HEK293 (cell line): Measurements from ENCODE around the gene PITPNC1.

ENCODE experiments used
- ATF2 ChIP-seq: fragments of 450-650 bp; formaldehyde crosslinking; IDR thresholded peaks from 2 replicates; pipeline ENCODE4 v1.5.1; 2016; ENCODE audit warnings: missing biosample characterization, missing genetic modification characterization, low read depth
- BCL11A ChIP-seq: fragments of 450-650 bp; formaldehyde crosslinking; IDR thresholded peaks from 2 replicates; pipeline ENCODE4 v1.5.1; 2016; ENCODE audit warnings: low read depth, missing biosample characterization, missing genetic modification characterization
- CTCF ChIP-seq: fragments of 450-650 bp; formaldehyde crosslinking; IDR thresholded peaks from 2 replicates; pipeline ENCODE4 v1.5.1; 2016; ENCODE audit warnings: missing biosample characterization, missing genetic modification characterization
- INSM2 ChIP-seq: fragments of 450-650 bp; formaldehyde crosslinking; IDR thresholded peaks from 2 replicates; pipeline ENCODE4 v1.5.1; 2016; ENCODE audit warnings: missing biosample characterization, missing genetic modification characterization
- PRDM1 ChIP-seq: fragments of 450-650 bp; formaldehyde crosslinking; IDR thresholded peaks from 2 replicates; pipeline ENCODE4; 2016; ENCODE audit warnings: missing biosample characterization, missing genetic modification characterization
- SP7 ChIP-seq: fragments of 450-650 bp; formaldehyde crosslinking; IDR thresholded peaks from 2 replicates; pipeline ENCODE4 v1.5.1; 2016; ENCODE audit warnings: missing biosample characterization, missing genetic modification characterization
- ZBTB11 ChIP-seq: fragments of 450-650 bp; formaldehyde crosslinking; conservative IDR thresholded peaks from 2 replicates; pipeline ENCODE4 v1.5.1; 2016; ENCODE audit warnings: low read depth, missing biosample characterization, missing genetic modification characterization
- ZBTB49 ChIP-seq: fragments of 450-650 bp; formaldehyde crosslinking; IDR thresholded peaks from 2 replicates; pipeline ENCODE4 v1.5.1; 2016; ENCODE audit warnings: missing biosample characterization, missing genetic modification characterization, low read depth
- ZFP37 ChIP-seq: fragments of 450-650 bp; formaldehyde crosslinking; IDR thresholded peaks from 2 replicates; pipeline ENCODE4 v1.5.1; 2016; ENCODE audit warnings: missing biosample characterization, missing genetic modification characterization
- ZNF16 ChIP-seq: fragments of 450-650 bp; formaldehyde crosslinking; IDR thresholded peaks from 2 replicates; pipeline ENCODE4 v1.5.1; 2016; ENCODE audit warnings: low read depth, missing biosample characterization, missing genetic modification characterization
- ZNF174 ChIP-seq: fragments of 450-650 bp; formaldehyde crosslinking; IDR thresholded peaks from 2 replicates; pipeline ENCODE4 v1.5.0; 2017; ENCODE audit warnings: missing biosample characterization, mild to moderate bottlenecking, missing genetic modification characterization
- ZNF211 ChIP-seq: fragments of 450-650 bp; formaldehyde crosslinking; IDR thresholded peaks from 2 replicates; pipeline ENCODE4 v1.5.1; 2016; ENCODE audit warnings: low read depth, missing biosample characterization, missing genetic modification characterization
- ZNF214 ChIP-seq: fragments of 450-650 bp; formaldehyde crosslinking; IDR thresholded peaks from 2 replicates; pipeline ENCODE4 v1.5.1; 2017; ENCODE audit warnings: missing biosample characterization, mild to moderate bottlenecking, missing genetic modification characterization, borderline replicate concordance
- ZNF248 ChIP-seq: fragments of 450-650 bp; formaldehyde crosslinking; IDR thresholded peaks from 2 replicates; pipeline ENCODE4 v1.5.1; 2017; ENCODE audit warnings: missing biosample characterization, missing genetic modification characterization
- ZNF280C ChIP-seq: fragments of 450-650 bp; formaldehyde crosslinking; IDR thresholded peaks from 2 replicates; pipeline ENCODE4 v1.5.1; 2016; ENCODE audit warnings: missing biosample characterization, missing genetic modification characterization
- ZNF292 ChIP-seq: fragments of 450-650 bp; formaldehyde crosslinking; IDR thresholded peaks from 2 replicates; pipeline ENCODE4 v1.5.1; 2016; ENCODE audit warnings: low read depth, missing biosample characterization, missing genetic modification characterization, borderline replicate concordance
- ZNF449 ChIP-seq: fragments of 450-650 bp; formaldehyde crosslinking; IDR thresholded peaks from 2 replicates; pipeline ENCODE4 v1.5.1; 2017; ENCODE audit warnings: missing biosample characterization, mild to moderate bottlenecking, missing genetic modification characterization, moderate library complexity
- ZNF473 ChIP-seq: fragments of 450-650 bp; formaldehyde crosslinking; IDR thresholded peaks from 2 replicates; pipeline ENCODE4 v1.5.1; 2017; ENCODE audit warnings: missing biosample characterization, missing genetic modification characterization
- ZNF510 ChIP-seq: fragments of 450-650 bp; formaldehyde crosslinking; IDR thresholded peaks from 2 replicates; pipeline ENCODE4 v1.5.1; 2018; ENCODE audit warnings: mild to moderate bottlenecking, missing genetic modification characterization, missing biosample characterization; ENCODE audit not compliant: insufficient replicate concordance
- ZNF529 ChIP-seq: fragments of 450-650 bp; formaldehyde crosslinking; IDR thresholded peaks from 2 replicates; pipeline ENCODE4 v1.5.1; 2017; ENCODE audit warnings: missing genetic modification characterization, missing biosample characterization; ENCODE audit not compliant: insufficient replicate concordance
- ZNF76 ChIP-seq: fragments of 450-650 bp; formaldehyde crosslinking; IDR thresholded peaks from 2 replicates; pipeline ENCODE4; 2016; ENCODE audit warnings: low read depth, missing biosample characterization, missing genetic modification characterization, borderline replicate concordance
- ZSCAN4 ChIP-seq: fragments of 450-650 bp; formaldehyde crosslinking; IDR thresholded peaks from 2 replicates; pipeline ENCODE4 v1.5.1; 2017; ENCODE audit warnings: missing biosample characterization, missing genetic modification characterization

The PITPNC1 gene

GRCh38 chr17:67717624-67718324 is 340.7 kb downstream of the PITPNC1 start, which contains the start of gene NOL11 (continued):
- TF ChIP-seq CTCF (tag by site-specific recombination) (peak; percentile 99), ZNF211 (no peak), ZNF76 (tag by site-specific recombination) (peak; percentile 96), ZNF16 (no peak), ZNF473 (no peak), ZBTB49 (no peak), BCL11A (tag by site-specific recombination) (no peak), ZNF280C (tag by site-specific recombination) (no peak), ZNF174 (tag by site-specific recombination) (no peak), INSM2 (tag by site-specific recombination) (no peak), ZNF292 (tag by site-specific recombination) (no peak), ZSCAN4 (tag by site-specific recombination) (no peak; the same call in 1 of the 2 replicates), ZNF248 (no peak), ZNF449 (no peak), ZBTB11 (tag by site-specific recombination) (peak; percentile 83), ZNF529 (tag by site-specific recombination) (no peak), ZNF510 (tag by site-specific recombination) (no peak), ATF2 (tag by site-specific recombination) (no peak), ZNF214 (tag by site-specific recombination) (no peak), SP7 (tag by site-specific recombination) (peak; percentile 84), PRDM1 (tag by site-specific recombination) (no peak), ZFP37 (tag by site-specific recombination) (0 out of 2 replicates have a peak, but pooled peaks have one; percentile 85)
